Right lung (tissue), 5 donors: ENCODE results near the gene FAM124B. TPM values are rescaled to one million over a fixed set of nuclear protein-coding genes. Genes with fewer than 3 reads are reported as not detected.
A peak's percentile ranks its signal among the peaks of the same experiment; 100 is the strongest.
"Not testable (repeated sequence)": the region's sequence is repeated elsewhere in the genome, so short reads cannot be mapped to it uniquely, and the experiment has no call there.

Source experiments
- DNase-seq, 2 donors: peaks; one replicate each; pipeline ENCODE4 v3.0.0-alpha.2; 2013
- polyA plus RNA-seq, 5 donors: library from polyadenylated mRNA; unstranded; fragments of 120-200 nt; gene quantifications; one replicate each; pipeline versions ENCODE4 v1.2.1 to v1.2.3, GENCODE V29; 2013; ENCODE audit warnings: inconsistent platforms in 1 of 5, low replicate concordance in 1 of 5; ENCODE audit not compliant: insufficient read length in 5 of 5, insufficient read depth in 1 of 5

The FAM124B gene
- polyA plus RNA-seq, 5 donors, result 16.5 to 34.6 (median 16.9) TPM

- DNase-seq, result no peak
Observed at GRCh38 chr2:224382973-224383555, 18.8 kb downstream of the FAM124B start.

- not testable (repeated sequence) for DNase-seq
Observed at GRCh38 chr2:224382280-224382647, 19.6 kb downstream of the FAM124B start.

GRCh38 chr2:224381521-224382279, 20.2 kb downstream of the FAM124B start:
- peak; percentile 45 to 55 for DNase-seq

- DNase-seq, result no peak
Observed at GRCh38 chr2:224379986-224380385, 21.9 kb downstream of the FAM124B start.

- DNase-seq, result no peak
Observed at GRCh38 chr2:224379172-224379571, 22.7 kb downstream of the FAM124B start.

- no peak for DNase-seq
Observed at GRCh38 chr2:224378701-224379097, 23.2 kb downstream of the FAM124B start.

- DNase-seq, result no peak
Observed at GRCh38 chr2:224377751-224378700, 23.9 kb downstream of the FAM124B start.

- DNase-seq, result no peak
Observed at GRCh38 chr2:224372641-224373040, 29.3 kb downstream of the FAM124B start.

GRCh38 chr2:224369028-224369632, 32.8 kb downstream of the FAM124B start:
- no peak for DNase-seq

- peak; percentile 51 to 65 for DNase-seq
Observed at GRCh38 chr2:224366267-224366844, 35.6 kb downstream of the FAM124B start.

- no peak for DNase-seq
Observed at GRCh38 chr2:224365331-224365730, 36.6 kb downstream of the FAM124B start.

- DNase-seq, result no peak
Observed at GRCh38 chr2:224363281-224363680, 38.6 kb downstream of the FAM124B start.

GRCh38 chr2:224362094-224362493, 39.8 kb downstream of the FAM124B start:
- DNase-seq, result no peak

GRCh38 chr2:224360801-224361251, 41.1 kb downstream of the FAM124B start:
- no peak for DNase-seq

GRCh38 chr2:224359569-224359968, 42.3 kb downstream of the FAM124B start:
- DNase-seq, result no peak

- peak; percentile 55 to 62 for DNase-seq
Observed at GRCh38 chr2:224357098-224357901, 44.6 kb downstream of the FAM124B start.

- DNase-seq, result no peak
Observed at GRCh38 chr2:224354632-224355211, 47.2 kb downstream of the FAM124B start.

- no peak for DNase-seq
Observed at GRCh38 chr2:224350703-224351102, 51.2 kb downstream of the FAM124B start.

GRCh38 chr2:224349396-224349795, 52.5 kb downstream of the FAM124B start:
- peak; percentile 39 to 50 for DNase-seq
